D341Med (cell line): Measurements from ENCODE around the gene ANKDD1A.

ENCODE experiments used
- DNase-seq: peaks from one replicate; pipeline ENCODE4 v3.0.0; 2012; ENCODE audit warnings: low spot score

The ANKDD1A gene

DNA sequence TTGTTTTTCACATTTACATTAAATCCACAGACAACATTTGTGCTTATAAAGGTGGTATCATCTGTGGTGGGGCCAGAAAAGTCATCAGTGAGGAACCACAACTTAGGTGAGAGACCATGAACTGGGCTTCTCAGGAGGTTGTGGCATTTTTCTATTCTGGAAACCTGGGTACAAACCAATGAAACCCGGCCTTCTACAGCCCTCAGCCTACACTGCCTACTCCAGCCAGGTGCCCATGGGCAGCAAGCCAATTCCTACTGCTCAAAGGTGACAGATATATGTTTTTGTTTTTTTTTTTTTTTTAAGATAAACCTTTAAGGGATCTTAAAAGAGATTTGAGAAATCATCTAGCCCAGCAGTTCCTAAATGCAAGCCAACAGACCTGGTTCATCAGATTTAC lies 57.7 kb downstream of the ANKDD1A start:
- no peak for DNase-seq

DNA sequence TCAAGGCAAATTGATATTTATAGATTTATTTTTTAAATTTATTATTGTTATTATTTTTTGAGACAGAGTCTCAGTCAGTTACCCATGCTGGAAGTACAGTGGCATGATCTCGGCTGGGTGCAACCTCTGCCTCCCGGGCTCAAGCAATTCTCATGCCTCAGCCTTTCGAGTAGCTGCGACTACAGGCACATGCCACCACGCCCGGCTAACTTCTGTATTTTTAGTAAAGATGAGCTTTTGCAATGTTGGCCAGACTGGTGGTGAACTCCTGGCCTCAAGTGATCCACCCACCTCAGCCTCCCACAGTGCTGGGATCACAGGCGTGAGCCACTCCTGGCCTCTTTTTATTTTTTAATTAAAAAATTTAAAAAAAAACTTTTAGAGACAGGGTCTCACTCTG lies 59.0 kb downstream of the ANKDD1A start:
- DNase-seq: no peak

DNA sequence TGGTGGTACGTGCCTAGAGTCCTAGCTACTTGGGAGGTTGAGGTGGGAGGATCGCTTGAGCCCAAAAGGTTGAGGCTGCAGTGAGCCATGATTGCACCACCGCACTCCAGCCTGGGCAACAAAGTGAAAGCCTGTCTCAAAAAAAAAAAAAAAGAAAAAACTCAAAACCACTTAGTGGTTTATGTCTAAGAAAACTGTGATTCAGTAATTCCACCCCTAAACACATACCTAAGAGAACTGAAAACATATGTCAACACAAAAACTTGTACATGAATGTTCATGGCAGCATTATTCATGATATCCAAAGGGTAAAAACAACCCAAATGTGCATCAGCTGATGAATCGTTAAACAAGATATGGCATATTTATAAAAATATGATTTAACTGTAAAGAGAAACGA lies 63.7 kb downstream of the ANKDD1A start:
- DNase-seq: no peak

DNA sequence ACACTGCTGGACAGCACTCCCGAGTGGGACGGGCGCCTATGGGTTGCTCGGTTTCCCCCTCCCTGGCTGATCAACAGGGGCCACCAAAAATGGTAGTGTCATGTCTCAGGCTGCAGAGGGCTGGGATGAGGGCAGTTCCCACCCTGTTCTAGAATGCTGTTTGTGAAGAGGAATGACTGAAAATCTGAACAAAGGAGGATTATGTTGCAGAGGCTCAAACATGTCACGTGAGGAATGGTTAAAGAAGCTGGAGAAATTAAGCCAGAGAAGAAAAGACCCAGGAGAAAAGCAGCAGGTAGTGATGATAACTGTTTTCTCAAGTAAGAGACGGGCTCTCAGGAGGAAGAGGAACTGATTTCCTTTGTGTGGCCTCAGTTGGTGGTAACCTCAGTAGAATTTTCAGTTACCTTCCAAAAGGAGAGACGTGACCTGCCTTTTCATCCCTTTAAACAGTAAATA lies 67.6 kb downstream of the ANKDD1A start:
- peak; percentile 39 for DNase-seq

DNA sequence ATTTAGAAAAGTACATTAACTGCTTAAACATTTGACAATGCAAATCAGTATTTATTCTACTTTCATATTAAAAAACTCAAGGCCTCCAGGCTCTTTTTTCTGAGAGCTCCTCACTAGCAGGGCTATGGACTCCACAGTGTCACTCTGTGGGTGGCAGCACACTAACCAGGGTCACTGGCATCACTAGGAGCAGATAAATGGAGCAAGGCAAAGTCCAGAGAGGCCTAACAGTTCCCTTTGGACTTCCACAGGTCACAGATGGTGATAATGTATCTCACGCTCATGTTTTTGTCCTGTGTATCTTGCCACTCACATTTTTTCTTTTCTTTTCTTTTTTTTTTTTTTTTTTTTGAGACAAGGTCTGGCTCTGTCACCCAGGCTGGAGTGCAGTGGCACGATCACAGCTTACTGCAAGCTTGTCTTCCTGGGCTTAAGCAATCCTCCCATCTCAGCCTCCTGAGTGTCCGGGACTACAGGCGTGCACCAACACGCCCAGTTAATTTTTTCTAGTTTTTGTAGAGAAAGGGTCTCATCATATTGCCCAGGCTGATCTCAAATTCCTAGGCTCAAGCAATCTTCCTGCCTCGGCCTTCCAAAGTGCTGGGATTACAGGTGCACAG lies 70.2 kb downstream of the ANKDD1A start:
- DNase-seq: no peak

DNA sequence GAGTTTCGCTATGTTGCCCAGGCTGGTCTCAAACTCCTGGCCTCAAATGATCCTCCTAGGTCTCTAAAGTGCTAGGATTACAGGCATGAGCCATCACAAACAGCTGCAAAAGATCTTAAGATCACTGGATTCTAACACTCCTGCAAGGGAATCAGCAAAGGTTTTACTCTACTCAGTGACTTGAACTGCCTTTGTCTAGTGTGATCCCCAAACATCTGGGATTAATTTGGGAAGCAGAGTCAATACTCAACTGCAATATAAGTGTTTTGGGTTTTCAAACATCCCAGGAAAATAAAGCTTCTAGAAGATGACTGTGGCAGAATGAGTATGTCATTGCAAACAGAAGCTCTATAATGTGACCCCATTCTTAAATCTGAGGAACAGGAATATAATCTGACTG lies 70.8 kb downstream of the ANKDD1A start:
- DNase-seq: no peak

DNA sequence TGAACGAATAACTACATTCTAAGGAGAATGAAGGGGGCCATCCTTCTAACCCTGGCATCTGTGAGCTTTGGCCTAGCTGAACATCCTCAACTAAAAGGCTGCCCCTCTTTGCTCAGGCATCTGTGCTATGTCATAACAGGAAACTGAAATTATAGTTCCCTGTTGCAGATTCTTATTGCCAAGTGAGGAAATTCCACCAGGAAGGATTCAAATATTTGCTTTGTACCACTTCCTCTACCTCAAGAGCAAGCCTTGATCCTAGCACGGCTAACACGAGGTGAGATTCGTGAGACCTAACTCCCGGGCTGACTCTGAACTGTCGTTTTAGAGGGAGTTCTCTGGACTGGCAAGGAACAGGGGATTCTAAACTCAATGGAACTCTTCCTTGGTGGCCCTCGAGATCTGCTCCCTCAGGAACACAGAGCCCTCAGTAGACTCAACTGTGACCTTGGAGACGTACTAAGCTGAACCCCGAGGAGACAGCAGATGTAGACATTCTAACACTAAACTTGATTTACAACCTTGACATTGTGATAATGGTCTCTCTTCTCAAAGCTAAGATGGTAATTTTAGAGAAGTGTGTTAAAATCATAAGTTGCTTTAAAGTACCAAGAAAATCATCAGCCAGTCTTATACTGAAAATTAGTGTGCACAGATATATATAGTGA lies 73.8 kb downstream of the ANKDD1A start:
- DNase-seq: no peak

DNA sequence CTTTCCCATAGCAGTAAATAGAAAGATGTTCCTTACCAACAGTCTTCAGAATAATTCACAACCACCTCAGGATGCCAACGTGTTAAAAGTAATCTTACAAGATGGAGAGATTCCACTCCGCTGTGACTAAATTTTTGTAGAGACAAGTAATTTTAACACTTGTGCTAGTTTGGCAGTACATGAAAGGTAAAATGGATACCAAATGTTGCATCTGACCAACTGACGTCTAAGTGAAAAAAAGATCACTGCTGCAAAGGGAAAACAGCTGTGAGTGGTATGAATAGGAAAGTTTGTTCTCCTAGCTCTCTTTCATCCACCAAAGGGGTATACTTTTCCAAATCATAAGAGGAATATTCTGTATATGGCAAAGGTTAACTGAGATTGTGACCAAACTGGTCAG lies 75.4 kb downstream of the ANKDD1A start:
- DNase-seq: no peak

DNA sequence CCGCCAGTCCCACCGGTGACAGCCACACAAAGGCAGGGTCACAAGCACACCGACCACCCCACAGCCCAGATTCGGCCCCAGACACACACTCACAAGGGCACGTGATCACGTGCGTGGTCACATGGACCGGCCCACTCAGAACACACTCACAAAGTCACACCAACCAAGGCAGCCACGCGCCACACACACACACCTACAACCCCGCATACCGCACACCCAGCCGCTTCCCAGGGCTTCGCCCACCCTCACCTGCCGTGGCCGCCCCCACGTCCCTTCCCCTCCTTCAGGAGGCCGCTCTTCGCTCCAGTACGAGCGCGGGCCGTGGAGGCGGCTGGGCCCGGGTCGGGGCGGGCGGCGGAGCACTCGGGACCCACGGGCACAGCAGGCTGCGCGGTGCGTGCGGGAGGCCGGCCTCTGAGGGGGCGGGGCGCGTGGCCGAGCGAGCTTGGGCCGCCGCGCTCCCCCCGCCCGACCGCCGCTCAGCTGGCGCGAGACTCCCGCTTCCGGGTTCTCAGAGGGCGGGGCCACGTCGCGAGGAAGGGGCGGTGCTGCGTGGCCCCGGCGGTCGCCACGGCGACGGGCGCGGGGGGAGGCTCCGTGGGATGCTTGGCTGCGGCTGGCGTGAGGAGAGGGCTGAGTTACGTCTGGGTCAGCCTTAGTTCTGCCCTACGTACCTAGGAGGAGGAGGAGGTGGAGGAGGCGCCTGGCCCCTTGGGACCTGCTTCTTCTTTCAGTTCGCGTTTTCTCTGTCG lies 77.9 kb downstream of the ANKDD1A start, which contains the start of gene SPG21:
TSS of gene SPG21 (minus strand) at position 499 of the 752 bp plus-strand sequence. CDS start 6,345 bp downstream, outside the sequence.
- peak; percentile 99 for DNase-seq

DNA sequence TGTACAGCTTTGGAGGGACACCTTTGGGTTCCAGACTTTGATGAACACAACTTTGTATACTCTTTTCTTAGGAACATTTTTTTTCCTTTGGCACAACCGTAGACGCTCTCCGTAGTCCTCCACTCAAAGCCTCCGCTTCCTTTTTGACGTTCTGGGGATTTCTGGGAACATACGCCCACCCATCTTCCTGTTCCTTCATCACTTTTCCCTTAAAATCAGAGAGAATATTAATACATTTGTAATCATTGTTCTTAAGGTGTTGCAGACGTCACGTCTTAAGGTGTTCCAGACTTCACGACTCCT lies 78.4 kb downstream of the ANKDD1A start:
- DNase-seq: no peak

DNA sequence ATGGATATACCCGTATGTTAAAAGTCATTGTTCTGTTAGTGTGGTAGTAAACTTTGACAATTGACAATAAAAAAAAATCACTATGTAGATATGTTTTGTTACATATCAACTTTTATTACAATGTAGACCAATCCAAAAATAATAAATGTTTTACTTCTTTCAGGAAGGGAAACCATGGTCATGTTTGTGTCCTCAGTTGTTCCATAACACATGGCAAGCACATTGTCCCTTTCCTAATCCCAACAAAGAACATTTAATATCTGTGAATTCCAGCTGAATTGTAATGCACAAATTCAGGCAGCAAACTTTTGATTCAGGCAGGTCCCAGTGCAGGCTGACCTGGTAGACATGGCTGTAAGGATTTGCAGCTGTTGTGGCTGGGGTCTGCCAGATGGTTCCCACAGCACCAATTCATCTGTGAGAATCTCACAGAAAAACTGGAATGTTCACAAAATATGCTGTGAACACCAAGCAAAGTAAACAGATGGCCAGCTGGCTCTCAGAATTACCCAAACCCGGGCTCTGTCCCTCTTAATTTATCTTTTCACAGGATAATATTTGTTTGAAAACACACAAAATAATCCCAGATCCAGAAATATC lies 79.9 kb downstream of the ANKDD1A start:
- no peak for DNase-seq

DNA sequence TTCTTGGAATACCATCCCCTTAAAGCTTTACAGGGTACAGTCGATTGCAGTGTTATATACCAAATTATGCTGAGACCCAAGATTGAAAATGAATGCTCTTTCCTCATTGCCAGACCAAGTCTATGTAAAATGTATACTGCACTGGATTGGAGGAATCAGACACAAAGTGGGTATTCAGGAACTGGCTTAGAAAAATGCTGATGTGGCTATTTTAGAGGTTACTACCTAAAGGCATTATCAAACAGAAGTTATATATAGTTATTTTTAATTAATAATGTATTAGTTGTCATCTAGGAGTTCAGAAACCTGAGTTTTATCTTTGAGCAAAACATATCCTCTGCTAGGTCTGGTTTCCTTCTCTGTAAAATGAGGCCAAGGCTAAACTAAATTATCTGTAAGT lies 81.6 kb downstream of the ANKDD1A start:
- no peak for DNase-seq

DNA sequence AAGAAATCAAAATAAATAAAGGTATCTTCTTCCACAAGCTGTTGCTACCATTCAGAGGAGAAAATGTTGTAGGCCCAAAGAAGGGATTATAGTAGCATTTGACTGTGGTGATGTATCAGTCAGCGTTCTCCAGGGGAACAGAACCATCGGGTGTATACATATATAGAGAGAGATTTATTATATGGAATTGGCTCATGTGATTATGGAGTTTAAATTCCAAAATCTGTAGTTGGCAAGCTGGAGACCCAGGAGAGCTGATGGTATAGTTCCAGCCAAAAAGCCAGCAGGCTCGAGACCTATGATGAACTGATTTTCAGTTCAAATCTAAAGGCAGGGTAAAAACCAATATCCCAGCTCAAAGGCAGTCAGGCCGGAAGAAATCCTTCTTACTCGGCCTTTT lies 85.4 kb downstream of the ANKDD1A start:
- DNase-seq: no peak

DNA sequence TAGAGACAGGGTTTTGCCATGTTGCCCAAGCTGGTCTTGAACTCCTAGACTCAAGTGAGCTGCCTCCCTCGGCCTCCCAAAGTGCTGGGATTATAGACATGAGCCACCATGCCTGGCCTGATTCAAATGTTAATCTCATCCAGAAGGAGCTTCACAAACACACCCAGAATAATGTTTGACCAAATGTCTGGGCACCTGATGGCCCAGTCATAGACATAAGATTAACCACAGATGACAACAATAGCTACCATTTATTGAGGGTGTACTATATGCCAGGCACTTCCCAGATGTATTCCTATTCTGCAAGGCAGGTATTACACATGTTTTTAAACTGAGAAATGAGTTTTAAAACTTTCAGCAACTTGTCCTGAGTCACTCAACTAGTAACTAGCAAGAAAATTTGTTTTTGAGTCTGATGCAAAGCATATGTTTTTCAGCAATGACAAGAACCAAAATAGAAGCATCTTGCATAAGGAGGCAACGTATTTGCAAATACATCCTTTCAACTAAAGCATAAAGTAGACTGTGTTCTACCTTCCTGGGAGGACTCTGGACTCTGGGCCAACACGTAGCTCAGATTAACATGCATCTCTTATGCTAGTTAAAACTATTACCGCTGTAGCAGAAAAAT lies 86.2 kb downstream of the ANKDD1A start:
- no peak for DNase-seq

DNA sequence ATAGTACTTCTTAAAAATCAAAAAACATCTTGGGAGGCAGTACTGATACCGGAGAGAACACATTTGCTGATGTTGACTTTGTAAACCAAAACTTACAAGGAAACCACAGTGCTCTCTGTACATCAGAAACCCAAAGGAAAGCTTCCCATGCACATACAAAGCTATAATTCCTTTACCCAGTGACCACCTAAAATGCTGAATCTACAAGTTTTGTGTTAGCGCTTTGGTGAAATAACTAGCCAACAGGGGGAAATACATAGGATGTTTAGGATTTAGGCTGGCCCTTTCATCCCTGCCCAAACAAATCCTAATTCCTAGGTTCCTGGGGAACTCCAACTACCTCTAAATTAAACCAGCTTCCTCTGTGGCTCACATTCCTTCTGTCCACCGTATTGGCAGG lies 93.3 kb downstream of the ANKDD1A start:
- DNase-seq: no peak

DNA sequence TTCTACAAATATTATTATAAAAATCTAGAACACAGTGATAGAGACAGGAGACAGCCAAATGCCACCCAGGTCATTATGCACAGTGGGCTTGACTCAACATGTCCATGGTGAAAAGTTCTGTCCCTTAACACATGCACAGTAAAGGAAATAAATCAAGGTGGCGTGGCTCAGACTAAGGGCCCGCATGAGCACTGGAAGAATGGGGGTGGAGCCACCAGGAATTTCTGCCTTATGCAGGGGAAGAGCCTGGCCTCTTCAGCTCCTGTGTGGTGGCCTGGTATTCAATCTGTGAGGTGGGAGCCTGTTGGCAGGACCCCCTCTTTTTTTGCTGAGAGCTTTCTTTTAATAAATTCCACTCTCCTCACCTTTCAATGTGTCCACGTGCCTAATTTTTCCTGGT lies 95.2 kb downstream of the ANKDD1A start:
- DNase-seq: no peak
